GM21576 (cell line): ENCODE data around the gene SMOC2.

Experiments used
- ATAC-seq: cut with Tn5 transposase; IDR thresholded peaks from one replicate; pipeline ENCODE4 v1.9.1; 2021; ENCODE audit warnings: mild to moderate bottlenecking, moderate library complexity; ENCODE audit not compliant: unreplicated experiment

SMOC2 gene, protein sequence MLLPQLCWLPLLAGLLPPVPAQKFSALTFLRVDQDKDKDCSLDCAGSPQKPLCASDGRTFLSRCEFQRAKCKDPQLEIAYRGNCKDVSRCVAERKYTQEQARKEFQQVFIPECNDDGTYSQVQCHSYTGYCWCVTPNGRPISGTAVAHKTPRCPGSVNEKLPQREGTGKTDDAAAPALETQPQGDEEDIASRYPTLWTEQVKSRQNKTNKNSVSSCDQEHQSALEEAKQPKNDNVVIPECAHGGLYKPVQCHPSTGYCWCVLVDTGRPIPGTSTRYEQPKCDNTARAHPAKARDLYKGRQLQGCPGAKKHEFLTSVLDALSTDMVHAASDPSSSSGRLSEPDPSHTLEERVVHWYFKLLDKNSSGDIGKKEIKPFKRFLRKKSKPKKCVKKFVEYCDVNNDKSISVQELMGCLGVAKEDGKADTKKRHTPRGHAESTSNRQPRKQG

DNA sequence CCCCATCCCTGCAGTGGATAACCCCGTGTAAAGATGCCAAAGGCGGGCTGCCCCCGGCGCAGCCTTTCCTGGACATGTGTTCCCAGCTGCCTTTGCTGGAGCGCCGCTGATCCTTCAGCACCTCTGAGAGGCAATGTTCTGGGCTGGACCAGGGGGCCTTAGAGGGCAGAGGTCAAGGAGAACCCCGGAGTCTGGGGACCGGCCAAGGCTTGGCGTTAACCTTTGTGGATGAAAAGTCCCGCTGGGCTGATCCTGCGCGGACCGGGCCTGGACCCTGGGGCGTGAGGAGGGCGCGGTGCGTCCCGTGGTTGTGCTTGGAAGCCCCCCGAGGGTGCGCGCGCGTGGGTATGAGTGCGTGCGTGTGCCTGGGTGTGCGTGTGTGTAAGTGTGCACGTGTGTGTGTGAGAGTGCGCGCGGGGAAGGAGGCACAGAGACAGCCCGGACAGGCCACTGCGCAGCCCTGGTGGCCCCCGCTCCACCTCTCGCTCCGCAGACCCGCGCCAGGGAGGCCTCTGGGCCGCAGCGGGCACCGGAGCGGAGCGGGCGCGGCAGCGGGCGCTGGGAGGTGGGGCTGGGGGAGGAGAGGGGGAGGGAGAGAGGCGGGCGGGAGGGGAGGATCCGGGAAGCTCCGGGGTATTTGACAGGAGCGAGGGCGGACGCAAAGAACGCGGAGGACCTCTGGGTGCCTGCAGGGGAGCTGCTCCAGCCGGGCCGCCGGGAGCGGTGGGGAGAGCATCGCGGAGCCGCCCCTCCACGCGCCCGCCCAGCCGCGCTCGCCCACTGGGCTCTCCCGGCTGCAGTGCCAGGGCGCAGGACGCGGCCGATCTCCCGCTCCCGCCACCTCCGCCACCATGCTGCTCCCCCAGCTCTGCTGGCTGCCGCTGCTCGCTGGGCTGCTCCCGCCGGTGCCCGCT is at the start of gene SMOC2:
SMOC2 (plus strand) TSS at position 665 of the 914 bp plus-strand sequence; CDS start at position 852, 187 bp downstream.
- no peak for ATAC-seq

DNA sequence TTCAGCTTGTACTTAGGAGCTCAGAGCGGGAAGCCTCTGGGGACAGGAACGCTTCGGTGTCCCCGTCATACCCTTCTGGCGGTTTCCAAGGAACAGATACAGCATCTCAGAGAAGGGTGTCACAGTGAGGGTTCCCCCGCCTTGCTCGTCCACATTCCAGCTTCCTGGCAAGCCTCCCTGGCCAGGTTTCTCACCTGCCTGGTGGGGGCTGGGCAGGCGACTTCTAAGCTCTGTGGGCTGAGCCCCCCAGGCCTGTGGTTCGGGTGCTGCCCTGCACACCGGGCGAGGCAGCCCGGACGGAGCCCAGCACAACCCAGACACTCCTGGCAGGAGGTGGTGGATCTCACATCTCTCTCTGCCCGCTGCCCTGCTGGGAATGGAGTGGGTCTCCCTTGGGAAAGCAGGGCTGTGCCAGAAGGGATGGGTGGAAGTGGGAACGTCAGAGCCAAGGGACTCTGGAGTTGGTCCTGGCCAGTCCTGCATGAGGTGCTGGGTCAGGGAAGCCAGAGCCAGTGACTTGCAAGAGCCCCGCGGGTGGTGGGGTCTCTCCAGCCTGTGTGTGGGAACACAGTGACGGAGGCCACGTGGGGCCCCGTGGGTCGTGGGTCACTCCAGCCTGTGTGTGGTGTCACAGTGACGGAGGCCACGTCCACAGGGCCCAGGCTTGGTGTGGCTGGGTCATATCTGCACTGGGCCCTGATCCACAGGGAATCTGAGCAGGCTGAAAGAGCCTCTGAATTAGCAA is 47.7 kb upstream of the SMOC2 start:
- no peak for ATAC-seq

DNA sequence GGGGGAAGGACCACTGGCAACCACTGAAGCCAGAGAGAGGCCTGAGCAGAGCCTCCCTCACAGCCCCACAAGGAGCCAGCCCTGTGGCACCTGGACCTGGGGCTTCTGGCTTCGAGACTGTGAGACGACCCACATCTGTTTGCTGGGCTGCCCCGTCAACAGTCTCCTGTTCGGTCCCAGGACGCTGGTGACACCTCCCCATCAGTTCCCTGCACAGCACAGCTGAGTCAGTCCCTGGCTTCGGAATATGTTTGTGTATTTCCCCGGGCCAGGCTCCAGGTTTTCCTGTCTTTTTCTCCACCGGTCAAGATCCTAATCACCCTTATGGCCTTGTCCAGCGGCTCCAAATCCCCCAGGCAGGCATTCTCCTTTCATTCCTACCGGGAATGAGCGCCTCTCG is 46.4 kb upstream of the SMOC2 start:
- ATAC-seq = no peak

DNA sequence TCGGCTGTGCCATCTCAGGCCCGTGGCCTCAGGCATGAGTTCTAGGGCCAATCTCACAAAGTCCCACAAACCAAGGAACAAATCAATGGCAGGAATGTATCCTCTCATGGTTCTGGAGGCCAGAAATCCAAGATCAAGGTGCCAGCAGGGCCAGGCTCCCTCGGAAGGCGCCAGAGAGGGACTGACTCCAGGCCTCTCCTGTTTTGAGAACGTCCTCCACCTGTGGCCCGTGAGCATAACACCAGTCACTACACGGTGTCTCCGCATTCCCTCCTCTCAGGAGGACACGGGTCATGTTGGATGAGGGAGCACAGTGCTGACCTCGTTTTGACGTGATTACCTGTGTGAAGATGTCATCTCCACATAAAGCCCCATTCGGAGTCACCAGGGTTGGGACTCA is 45.0 kb upstream of the SMOC2 start:
- no peak for ATAC-seq

DNA sequence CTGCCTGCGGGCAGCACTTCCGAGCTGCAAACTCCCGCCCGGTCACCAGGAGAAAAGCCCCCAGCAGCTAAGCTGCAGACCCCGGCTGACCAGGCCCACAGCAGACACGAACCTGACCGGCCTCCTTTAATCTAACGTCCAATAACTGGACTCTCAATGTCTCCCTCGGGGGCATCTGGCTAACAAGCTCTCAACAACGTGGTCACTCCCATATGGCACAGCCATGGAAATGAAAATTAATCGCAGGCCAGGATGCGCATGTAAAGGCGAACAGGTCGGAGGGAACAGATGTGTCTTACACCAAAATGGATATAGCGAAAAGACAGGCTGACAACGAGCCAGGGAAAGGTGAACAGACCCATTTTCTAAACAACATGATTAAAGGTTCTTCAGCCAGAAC is 44.4 kb upstream of the SMOC2 start:
- ATAC-seq = no peak

DNA sequence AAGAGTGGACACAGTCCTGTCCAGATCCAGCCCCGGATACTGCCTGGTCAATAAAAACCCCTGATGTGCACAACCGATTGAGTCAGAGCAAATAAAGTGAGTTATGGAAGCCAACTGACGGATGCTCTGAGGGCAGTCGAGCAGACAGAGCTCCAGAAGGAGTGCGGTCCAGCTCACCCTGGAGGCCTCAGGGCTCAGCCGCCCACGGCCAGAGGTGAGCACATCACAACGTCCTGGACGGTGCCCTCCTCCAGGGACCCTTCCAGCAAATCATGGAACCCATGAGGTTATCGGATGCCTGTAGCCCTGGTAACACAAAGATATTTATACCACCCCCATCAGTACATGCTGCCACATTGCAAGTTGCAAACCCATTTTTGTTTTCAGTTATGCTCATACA is 44.0 kb upstream of the SMOC2 start:
- no peak for ATAC-seq

DNA sequence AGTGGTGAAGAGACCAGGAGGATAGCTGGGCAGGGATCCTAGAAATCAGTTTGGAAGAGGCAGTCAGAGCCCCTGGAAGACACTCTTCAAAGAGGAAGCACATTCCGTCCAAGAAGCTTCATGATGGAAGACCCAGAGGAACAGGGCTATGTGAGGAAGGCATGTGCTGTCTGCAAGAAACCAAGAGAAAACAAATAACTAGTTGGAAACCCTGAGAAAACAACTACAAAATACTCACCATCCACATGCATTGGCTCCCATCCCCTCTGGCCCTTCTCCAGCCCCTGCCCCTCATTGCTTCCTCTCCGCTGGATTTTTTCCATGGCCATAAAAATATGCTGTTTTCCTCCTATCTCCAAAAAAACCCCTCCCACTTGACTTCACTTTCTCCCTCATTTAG is 40.9 kb upstream of the SMOC2 start:
- ATAC-seq = no peak

DNA sequence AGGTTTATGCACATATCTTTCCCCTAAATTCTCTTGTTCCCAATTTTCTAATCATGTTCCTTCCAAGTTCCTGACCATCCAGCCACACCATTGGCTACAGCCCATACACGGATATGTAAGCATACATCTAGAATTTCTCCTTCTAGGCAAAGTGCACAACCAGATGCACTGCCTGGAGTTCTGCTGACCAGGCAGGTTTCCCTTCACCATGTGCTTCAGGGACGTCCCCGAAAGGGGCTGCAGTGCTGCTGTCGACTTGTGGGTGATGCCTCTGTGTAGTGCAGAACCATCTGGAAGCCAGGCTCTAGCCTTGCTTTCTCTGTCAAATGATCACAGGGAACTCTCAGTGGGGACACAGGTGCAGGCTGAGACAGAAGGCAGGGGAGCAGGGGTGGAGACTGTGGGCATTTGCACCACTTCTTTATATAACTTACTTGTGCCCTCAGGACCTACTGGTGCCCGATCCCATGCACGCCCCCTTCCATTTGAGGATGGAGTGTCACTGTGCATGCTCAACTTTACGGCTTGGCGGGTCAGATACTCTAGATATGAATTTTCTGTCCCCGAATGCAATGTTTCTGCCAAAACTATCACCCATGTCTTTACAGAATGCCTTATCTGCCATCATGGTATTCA is 37.5 kb upstream of the SMOC2 start:
- ATAC-seq = no peak

DNA sequence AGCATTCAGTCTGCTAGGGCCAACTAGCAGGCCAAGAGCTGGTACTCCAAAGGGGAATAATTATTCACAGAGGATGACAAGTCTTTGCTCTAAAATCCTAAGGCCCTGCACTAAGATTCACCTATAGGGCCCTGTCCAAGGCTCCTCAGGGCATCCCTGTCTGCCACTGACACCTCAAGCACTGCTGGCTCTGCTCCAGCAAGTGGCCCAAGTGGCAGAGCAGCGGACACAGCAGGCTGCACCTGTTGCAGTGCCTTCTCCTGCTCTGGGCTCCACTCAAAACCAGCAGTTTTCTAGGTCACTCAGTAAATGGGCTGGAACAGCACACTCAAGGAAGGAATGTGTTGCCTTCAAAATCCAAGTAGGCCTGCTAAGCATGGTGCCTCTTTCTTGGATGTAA is 36.4 kb upstream of the SMOC2 start:
- ATAC-seq = no peak

DNA sequence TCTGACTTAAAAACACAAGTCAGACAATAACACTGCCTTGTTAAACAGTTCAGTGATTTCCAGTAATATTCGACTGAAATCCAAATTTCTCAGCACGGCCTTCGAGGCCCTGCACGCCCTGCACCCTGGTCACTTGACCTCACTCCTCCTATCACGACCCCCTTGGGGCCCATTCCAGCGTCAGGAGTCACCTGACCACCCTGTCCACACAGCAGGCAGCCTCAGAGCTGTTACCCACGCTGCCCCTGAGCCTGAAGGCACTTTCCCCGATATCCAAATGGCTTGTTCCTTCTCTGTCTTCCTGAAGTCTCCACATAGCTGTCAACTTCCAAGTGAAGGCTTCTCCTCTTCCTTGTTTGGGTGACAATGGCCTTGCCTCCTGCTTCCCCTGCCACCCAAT is 33.1 kb upstream of the SMOC2 start:
- no peak for ATAC-seq

DNA sequence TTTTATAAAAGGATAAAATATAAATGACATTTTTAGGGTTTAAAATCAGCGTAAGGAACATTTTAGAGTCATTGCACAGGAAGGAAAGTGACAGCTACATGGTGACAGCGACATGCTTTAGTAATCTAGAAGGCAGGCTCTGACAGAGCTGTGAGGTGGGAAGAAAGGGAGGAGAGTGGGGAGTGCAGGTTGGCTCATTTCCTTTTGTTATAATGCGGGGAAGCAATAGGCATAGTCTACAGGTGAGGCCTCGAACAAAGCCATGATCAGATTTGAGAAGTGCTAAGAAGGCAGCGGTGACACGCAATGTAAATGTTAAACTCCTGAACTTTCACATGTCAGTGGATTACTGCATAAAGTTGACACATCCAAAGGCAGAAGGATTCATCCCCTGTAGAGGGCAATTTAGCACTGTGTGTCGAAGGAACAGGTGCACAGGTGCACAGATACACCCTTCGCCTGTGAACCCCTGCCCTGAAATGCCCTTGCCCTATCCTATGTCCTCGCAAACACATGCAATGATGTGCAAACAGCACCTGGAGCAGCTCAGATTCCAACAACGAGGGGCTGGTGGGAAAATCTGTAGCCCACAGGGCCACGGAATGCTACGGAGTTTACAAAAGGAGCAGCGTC is 32.4 kb upstream of the SMOC2 start:
- ATAC-seq = no peak

DNA sequence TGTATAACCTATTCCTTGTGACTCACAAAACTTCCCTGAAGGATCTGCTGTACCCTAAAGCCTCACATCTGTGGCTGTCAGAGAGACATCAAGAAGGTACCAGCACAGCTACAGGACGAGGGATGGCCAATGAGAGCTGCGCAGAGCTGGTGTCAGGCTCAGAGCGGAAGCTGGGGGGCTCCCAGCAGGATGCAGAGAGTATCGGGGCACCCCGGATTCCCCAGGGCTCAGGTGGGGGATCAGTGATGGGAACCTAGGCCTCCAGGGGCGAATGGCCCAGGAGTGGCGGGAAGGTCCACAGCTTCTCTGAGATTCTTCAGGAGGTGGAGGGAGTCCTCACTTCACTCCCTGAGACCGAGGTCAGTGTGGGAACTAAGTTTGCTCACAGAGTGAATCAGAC is 30.9 kb upstream of the SMOC2 start:
- ATAC-seq = no peak

DNA sequence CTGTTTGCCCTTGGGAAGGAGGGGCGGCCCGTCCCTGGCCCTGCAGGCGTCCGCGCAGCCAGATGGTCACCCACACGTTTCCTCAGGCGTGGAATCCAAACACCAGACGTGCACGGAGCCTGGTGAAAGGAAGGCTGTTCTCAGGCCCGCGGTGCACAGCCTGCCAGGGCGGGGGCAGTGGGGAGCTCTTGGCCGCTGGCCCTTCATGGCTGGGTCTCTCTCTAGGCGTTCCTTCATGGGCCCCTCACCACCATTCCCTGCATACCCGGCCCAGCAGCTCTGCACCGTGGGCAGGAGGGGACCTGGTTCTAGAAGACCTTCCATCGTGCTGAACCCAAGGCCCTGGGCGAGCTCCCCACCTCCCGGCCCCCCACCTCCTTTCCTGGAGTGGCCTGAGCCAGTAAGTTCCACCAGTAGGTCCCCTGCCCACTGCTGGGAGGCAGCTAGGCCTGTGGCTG is 30.4 kb upstream of the SMOC2 start:
- ATAC-seq = no peak

DNA sequence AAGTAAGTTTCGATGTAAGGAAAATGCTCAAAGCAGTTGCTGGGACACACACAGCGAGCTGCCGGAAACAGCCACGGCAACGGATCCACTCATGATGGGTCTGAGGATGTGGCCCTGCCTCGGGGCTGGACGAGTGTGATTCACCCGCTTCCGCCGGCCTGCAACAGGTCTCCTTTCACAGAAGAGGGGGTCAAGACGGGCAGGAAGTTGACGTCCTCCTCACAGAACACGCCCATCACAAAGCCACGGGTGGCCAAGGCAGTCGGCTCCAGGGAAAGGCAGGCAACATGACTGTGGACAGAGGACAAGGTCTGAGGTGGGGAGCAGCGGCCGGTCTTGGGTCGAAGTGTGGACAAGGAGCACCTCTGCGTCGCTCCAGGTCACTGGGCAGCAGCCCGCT is 29.9 kb upstream of the SMOC2 start:
- no peak for ATAC-seq

DNA sequence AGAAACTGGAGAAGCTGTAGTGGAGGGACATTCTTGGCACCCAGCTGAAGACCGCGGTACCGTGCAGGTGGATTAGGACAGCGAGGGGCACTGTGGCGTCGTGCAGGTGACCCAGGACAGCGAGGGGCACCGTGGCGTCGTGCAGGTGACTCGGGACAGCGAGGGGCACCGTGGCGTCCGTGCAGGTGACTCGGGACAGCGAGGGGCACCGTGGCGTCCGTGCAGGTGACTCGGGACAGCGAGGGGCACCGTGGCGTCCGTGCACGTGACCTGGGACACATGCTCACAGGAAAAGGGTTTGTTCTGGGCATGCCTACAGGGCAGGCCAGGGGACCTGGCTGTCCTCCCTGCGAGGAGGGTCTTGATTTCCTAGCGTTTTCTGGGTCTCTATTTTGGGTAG is 29.2 kb upstream of the SMOC2 start:
- no peak for ATAC-seq

DNA sequence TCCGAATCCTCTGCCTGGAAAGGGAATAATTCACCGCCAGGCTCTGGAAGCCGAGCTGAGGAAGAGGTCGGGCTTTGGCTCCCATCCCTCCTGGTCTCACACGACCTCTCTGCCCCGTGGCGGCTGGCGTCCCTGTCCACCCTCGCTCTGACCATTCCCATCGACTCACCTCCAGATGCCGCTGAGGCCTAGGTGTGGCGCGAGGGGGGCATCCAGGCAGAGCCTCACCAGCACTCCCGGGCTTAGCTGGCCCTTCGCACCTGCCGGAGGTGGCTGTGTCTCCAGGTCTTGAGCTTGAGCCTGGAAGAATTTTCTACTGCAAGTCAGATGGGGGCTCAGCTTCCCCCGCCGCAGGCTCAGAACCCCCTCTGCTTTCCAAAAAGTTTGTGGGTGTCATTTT is 28.5 kb upstream of the SMOC2 start:
- no peak for ATAC-seq

DNA sequence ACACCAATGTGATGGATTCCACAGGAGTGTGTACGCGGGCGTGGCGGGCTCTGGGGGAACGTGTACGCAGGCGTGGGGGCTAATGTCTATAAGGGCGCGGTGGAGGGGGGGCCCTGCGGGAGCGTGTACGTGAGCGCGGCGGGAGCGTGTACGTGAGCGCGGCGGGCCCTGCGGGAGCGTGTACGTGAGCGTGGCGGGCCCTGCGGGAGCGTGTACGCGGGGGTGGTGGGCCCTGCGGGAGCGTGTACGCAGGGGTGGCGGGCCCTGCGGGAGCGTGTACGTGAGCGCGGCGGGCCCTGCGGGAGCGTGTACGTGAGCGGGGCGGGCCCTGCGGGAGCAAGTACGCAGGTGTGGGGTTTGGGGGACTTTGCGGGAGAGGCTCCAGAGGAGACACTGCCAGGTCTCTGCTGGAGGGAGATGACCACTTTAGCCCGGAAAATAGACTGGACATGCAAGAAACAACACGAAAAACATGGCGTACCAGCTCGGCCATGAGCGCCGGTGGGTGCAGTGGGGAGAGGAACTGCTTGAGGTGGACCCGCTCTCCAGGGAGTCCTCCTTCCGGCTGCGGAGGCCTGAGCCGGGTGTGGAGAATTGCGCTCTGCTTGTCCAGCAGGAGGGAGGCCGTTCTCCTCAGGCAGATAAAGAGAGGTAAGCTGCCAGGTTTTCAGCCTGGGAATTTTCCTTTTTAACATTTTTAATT is 27.8 kb upstream of the SMOC2 start:
- ATAC-seq = no peak

DNA sequence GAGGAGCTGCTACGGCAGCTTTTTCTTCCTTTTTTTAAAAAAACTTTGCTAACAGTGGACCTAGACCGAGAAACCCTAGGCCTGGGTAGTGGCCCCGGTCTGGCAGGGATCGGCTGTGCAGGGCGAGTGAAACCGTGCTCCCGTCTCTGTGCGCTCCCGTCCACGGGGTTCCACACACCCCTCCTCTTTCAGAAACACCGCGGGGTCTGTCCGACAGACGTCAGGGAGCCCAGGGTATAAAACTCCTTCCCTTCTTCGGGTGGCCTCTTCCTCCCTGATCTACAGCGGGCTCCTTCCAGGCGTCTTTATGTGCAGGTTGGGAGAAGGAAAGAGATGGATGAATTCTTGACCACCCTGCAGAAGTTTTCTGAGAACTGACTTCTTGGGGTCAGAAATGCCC is 27.1 kb upstream of the SMOC2 start:
- no peak for ATAC-seq

DNA sequence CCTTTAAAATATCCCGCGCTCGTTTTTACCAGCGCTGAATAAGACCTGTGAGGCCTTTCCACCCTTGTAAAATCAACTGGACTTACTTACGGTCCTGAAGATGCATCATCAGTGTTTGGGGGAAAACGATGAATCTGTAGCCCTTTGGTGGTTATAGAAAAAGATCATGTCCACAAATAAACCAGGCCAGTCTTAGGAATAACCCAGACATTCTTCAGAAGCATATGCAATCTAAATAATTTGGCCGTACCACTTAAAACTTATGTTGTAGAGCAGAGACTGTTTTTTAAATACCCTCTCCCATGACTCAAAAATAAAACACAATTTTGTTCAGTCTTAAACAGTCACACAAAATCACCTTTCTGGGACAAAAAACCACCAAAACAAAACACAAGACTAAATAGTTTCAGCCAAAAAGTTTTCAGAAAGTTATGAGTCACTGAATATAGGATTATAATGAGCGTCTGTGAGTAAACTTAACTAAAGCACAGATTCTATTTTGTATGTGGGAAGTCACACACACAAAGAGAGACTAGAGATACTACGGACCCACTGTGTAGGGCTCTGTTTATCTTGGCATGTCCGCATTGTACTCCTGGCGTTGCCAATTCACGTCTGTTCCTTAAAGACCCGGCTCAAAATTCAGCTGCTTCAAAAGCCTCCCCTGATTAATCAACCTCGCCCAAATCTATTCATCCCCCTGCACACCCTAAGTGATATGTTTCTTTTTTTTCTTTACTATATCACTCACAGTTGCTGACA is 26.5 kb upstream of the SMOC2 start:
- no peak for ATAC-seq
